Measurements from ENCODE around the gene MEF2A. TPM values are rescaled to one million over a fixed set of nuclear protein-coding genes. Genes with fewer than 3 reads are reported as not detected.
A peak's percentile ranks its signal among the peaks of the same experiment; 100 is the strongest.

The MEF2A gene
- total RNA-seq, 1 experiment from 2014 or later, result 21.3 TPM

- no peaks in the 10 kb centered on the region for H3K4me1 ChIP-seq (ENCODE audit: insufficient read depth, low read length)
- no peak overlapping the region for H3K4me2 ChIP-seq (ENCODE audit: low read length)
- H3K9me3 ChIP-seq (ENCODE audit: low read length), result no peaks in the 10 kb centered on the region
- no peaks in the 10 kb centered on the region for H3K79me2 ChIP-seq (ENCODE audit: low read length)
- no peaks in the 10 kb centered on the region for H3K27me3 ChIP-seq (ENCODE audit: low read length)
- no peaks in the 10 kb centered on the region for H4K20me1 ChIP-seq (ENCODE audit: low read length)
- no peak overlapping the region for H3K9ac ChIP-seq (ENCODE audit: low read length)
- intact Hi-C loops (cut with micrococcal nuclease), result loop anchor here (2.0 to 5.0 kb wide), 2 partner anchors 25 to 458 kb away; no protein-coding TSS in a partner anchor
- TF ChIP-seq EZH2 (IDR thresholded peaks at IDR 0.05; ENCODE audit: low read length, unreplicated experiment) (no peak), CTCF (conservative IDR thresholded peaks at IDR 0.05; ENCODE audit: low read depth, low read length) (peak; percentile 59)
- BruUV-seq (replicated peaks), result no TSS peak
- H3K27ac ChIP-seq (ENCODE audit: low read length), result no peak overlapping the region
- ChIA-PET CTCF (interaction anchor here (0.7 to 1.4 kb wide), 3 partner anchors 25 to 457 kb away, joined by 3 read pairs; no protein-coding TSS in a partner anchor), POLR2A (ENCODE audit: unreplicated experiment) (no interaction called here)
- no peaks in the 10 kb centered on the region for H3K9me2 ChIP-seq (replicated peaks; ENCODE audit: low read length)
- no peak overlapping the region for H2AFZ ChIP-seq (ENCODE audit: low read length)
- no peaks in the 10 kb centered on the region for H3F3A ChIP-seq (ENCODE audit: low read length, unreplicated experiment)
- DNase-seq (peak; percentile 46), ATAC-seq (peak; percentile 26; the same call in 1 of the 2 replicates)
- H3K4me3 ChIP-seq (ENCODE audit: low read length), result no peak overlapping the region
- H3K36me3 ChIP-seq (ENCODE audit: low read depth, low read length), result no peaks in the 10 kb centered on the region
These were observed 164.1 kb downstream of the MEF2A start for GRCh38 chr15:99729920-99730319.

- intact Hi-C loops (cut with micrococcal nuclease), result loop anchor here (2.0 to 5.0 kb wide), 2 partner anchors 27 to 459 kb away; no protein-coding TSS in a partner anchor
These were observed 165.7 kb downstream of the MEF2A start for GRCh38 chr15:99731336-99732123.

More at GRCh38 chr15:99731336-99732123, 165.7 kb downstream of the MEF2A start:
- CTCF ChIA-PET, result interaction anchor here (1.4 kb wide), 1 partner anchor 27 kb away, joined by 3 read pairs; no protein-coding TSS in a partner anchor
- POLR2A ChIA-PET (ENCODE audit: unreplicated experiment), result no interaction called here
- Histone ChIP-seq H3K9me3 (ENCODE audit: low read length) (no peaks in the 10 kb centered on the region), H3K27me3 (ENCODE audit: low read length) (no peaks in the 10 kb centered on the region), H3K79me2 (ENCODE audit: low read length) (no peaks in the 10 kb centered on the region), H3K27ac (ENCODE audit: low read length) (no peak overlapping the region), H3K36me3 (ENCODE audit: low read depth, low read length) (no peaks in the 10 kb centered on the region), H3K9ac (ENCODE audit: low read length) (no peak overlapping the region), H3K4me2 (ENCODE audit: low read length) (peak overlapping the region; percentile 100; the same call in 1 of the 2 replicates), H3K9me2 (replicated peaks; ENCODE audit: low read length) (no peaks in the 10 kb centered on the region), H3F3A (ENCODE audit: low read length, unreplicated experiment) (no peaks in the 10 kb centered on the region), H3K4me3 (ENCODE audit: low read length) (peak overlapping the region; percentile 91; the same call in 1 of the 2 replicates), H4K20me1 (ENCODE audit: low read length) (no peaks in the 10 kb centered on the region), H3K4me1 (ENCODE audit: insufficient read depth, low read length) (no peaks in the 10 kb centered on the region), H2AFZ (ENCODE audit: low read length) (no peak overlapping the region)
- ATAC-seq, result no peak
- no TSS peak for BruUV-seq (replicated peaks)
- no peak for DNase-seq
- TF ChIP-seq CTCF (conservative IDR thresholded peaks at IDR 0.05; ENCODE audit: low read depth, low read length), result no peak
- TF ChIP-seq EZH2 (IDR thresholded peaks at IDR 0.05; ENCODE audit: low read length, unreplicated experiment), result no peak
- TF ChIP-seq EZH2phosphoT487 (IDR thresholded peaks at IDR 0.05; ENCODE audit: borderline replicate concordance, low read length), result no peak
